IMR-90 (cell line): ENCODE measurements around the gene RPS6KA2. TPM values are rescaled to one million over a fixed set of nuclear protein-coding genes. Genes with fewer than 3 reads are reported as not detected.

Experiments used
- ATAC-seq: fragments of 200-7000 bp; cut with Tn5 transposase; 2 replicates; pipeline ENCODE4 v1.9.1; 2020; ENCODE audit warnings: low read depth, mild to moderate bottlenecking, moderate library complexity
- BruUV-seq: library from RNA; stranded (reverse); fragments of 400-500 nt; replicated peaks from 2 replicates; lab custom pipeline; 2021; lab: Mats Ljungman, UMichigan
- CTCF ChIA-PET: fragments of 300-600 bp; formaldehyde crosslinking; extraction: SDS; loops from one replicate; lab custom pipeline; 2021; ENCODE audit warnings: antibody characterized with exemption; lab: Yijun Ruan, JAX
- POLR2A ChIA-PET: fragments of 300-600 bp; sonication (Branson Sonifier 250); formaldehyde crosslinking; loops from one replicate; lab custom pipeline; 2022; ENCODE audit warnings: antibody characterized with exemption; ENCODE audit not compliant: unreplicated experiment; lab: Charles Lee
- DNase-seq: peaks from one replicate; pipeline ENCODE4 v3.0.0; 2013
- H2AFZ ChIP-seq: replicated peaks from 2 replicates; pipeline ENCODE3; 2013; ENCODE audit warnings: low read length, mild to moderate bottlenecking; ENCODE audit not compliant: poor library complexity
- H2AK5ac ChIP-seq: 2 replicates; pipeline ENCODE4 v1.6.1; 2013; ENCODE audit warnings: low read depth, low read length, inconsistent platforms
- H2AK9ac ChIP-seq: replicated peaks from 2 replicates; pipeline ENCODE3; 2013; ENCODE audit warnings: mild to moderate bottlenecking, low read depth, low read length, moderate library complexity; ENCODE audit not compliant: poor library complexity
- H2BK120ac ChIP-seq: 2 replicates; pipeline ENCODE4 v1.6.1; 2013; ENCODE audit warnings: low read depth, low read length, inconsistent platforms
- H2BK15ac ChIP-seq: 3 replicates; pipeline ENCODE4 v1.6.1; 2013; ENCODE audit warnings: low read depth, low read length, inconsistent platforms
- H2BK20ac ChIP-seq: 2 replicates; pipeline ENCODE4 v1.6.1; 2013; ENCODE audit warnings: low read depth, mild to moderate bottlenecking, inconsistent platforms, low read length, moderate library complexity
- H2BK5ac ChIP-seq: 2 replicates; pipeline ENCODE4 v1.6.1; 2013; ENCODE audit warnings: mild to moderate bottlenecking, low read depth, low read length, inconsistent platforms; ENCODE audit not compliant: poor library complexity, severe bottlenecking
- H3K14ac ChIP-seq: replicated peaks from 2 replicates; pipeline ENCODE4 v1.6.1; 2013; ENCODE audit warnings: low read depth, low read length, inconsistent platforms
- H3K18ac ChIP-seq: 2 replicates; pipeline ENCODE4 v1.6.1; 2013; ENCODE audit warnings: low read depth, low read length, control low read depth
- H3K23ac ChIP-seq: 2 replicates; pipeline ENCODE4 v1.6.1; 2013; ENCODE audit warnings: low read depth, low read length, inconsistent platforms
- H3K27ac ChIP-seq: 2 replicates; pipeline ENCODE4 v1.5.1; 2013; ENCODE audit warnings: mild to moderate bottlenecking, control low read depth, low read length; ENCODE audit not compliant: insufficient read depth
- H3K27me3 ChIP-seq: 2 replicates; pipeline ENCODE4 v1.6.1; 2013; ENCODE audit warnings: low read length; ENCODE audit not compliant: control insufficient read depth, insufficient read depth
- H3K36me3 ChIP-seq: 2 replicates; pipeline ENCODE4 v1.6.1; 2013; ENCODE audit warnings: low read length, mixed read lengths; ENCODE audit not compliant: control insufficient read depth, insufficient read depth
- H3K4ac ChIP-seq: 2 replicates; pipeline ENCODE4 v1.6.1; 2013; ENCODE audit warnings: low read depth, low read length, inconsistent platforms
- H3K4me1 ChIP-seq: 2 replicates; pipeline ENCODE4 v1.6.1; 2013; ENCODE audit warnings: low read length, mixed read lengths; ENCODE audit not compliant: control insufficient read depth, insufficient read depth
- H3K4me2 ChIP-seq: 2 replicates; pipeline ENCODE4 v1.6.1; 2013; ENCODE audit warnings: low read depth, mild to moderate bottlenecking, control low read depth, low read length, moderate library complexity
- H3K4me3 ChIP-seq: 2 replicates; pipeline ENCODE4 v1.5.1; 2013; ENCODE audit warnings: low read depth, mild to moderate bottlenecking, control low read depth, low read length, moderate library complexity; ENCODE audit not compliant: insufficient read depth
- H3K56ac ChIP-seq: 2 replicates; pipeline ENCODE4 v1.6.1; 2013; ENCODE audit warnings: low read length, inconsistent platforms; ENCODE audit not compliant: insufficient read depth; ENCODE audit errors: extremely low read depth
- H3K79me1 ChIP-seq, 2 experiments: 2 replicates each; pipeline ENCODE4 v1.6.1; 2013; ENCODE audit warnings: low read length in 2 of 2, inconsistent platforms in 1 of 2, low read depth in 1 of 2
- H3K9ac ChIP-seq: 2 replicates; pipeline ENCODE4 v1.6.1; 2013; ENCODE audit warnings: low read depth, low read length, control low read depth
- H3K9me1 ChIP-seq: 2 replicates; pipeline ENCODE4 v1.6.1; 2013; ENCODE audit warnings: low read length, inconsistent platforms; ENCODE audit not compliant: insufficient read depth
- H3K9me3 ChIP-seq: 2 replicates; pipeline ENCODE4 v1.6.1; 2013; ENCODE audit warnings: low read length; ENCODE audit not compliant: control insufficient read depth, insufficient read depth
- H4K20me1 ChIP-seq: 2 replicates; pipeline ENCODE4 v1.6.1; 2013; ENCODE audit warnings: low read length, inconsistent platforms; ENCODE audit not compliant: insufficient read depth
- H4K5ac ChIP-seq: 2 replicates; pipeline ENCODE4 v1.6.1; 2013; ENCODE audit warnings: mild to moderate bottlenecking, low read depth, low read length, control low read depth
- H4K8ac ChIP-seq, 2 experiments: 2 replicates each; pipeline ENCODE4 v1.6.1; 2013; ENCODE audit warnings: low read depth in 2 of 2, low read length in 2 of 2, control low read depth in 1 of 2, inconsistent platforms in 1 of 2
- H4K91ac ChIP-seq: 2 replicates; pipeline ENCODE4 v1.6.1; 2013; ENCODE audit warnings: low read depth, low read length, inconsistent platforms; ENCODE audit not compliant: insufficient read depth
- BHLHE40 ChIP-seq: fragments of 150-350 bp; IDR thresholded peaks from 2 replicates; pipeline ENCODE4 v1.6.1; 2016; ENCODE audit warnings: mild to moderate bottlenecking, low read depth, low read length
- CEBPB ChIP-seq: IDR thresholded peaks from 2 replicates; pipeline ENCODE4 v1.6.1; 2012; ENCODE audit warnings: low read depth, low read length, improper control_type of control experiment
- CHD1 ChIP-seq: IDR thresholded peaks from 2 replicates; pipeline ENCODE4 v1.6.1; 2012; ENCODE audit warnings: low read depth, low read length, improper control_type of control experiment
- CTCF ChIP-seq: conservative IDR thresholded peaks from 2 replicates; pipeline ENCODE4 v1.5.1; 2012; ENCODE audit warnings: mild to moderate bottlenecking, low read depth, low read length, improper control_type of control experiment
- ELK1 ChIP-seq: fragments of 150-350 bp; IDR thresholded peaks from 2 replicates; pipeline ENCODE4 v1.6.1; 2016; ENCODE audit warnings: low read depth, mild to moderate bottlenecking, low read length, moderate library complexity, borderline replicate concordance
- FOS ChIP-seq: fragments of 150-350 bp; IDR thresholded peaks from 2 replicates; pipeline ENCODE4 v1.6.1; 2016; ENCODE audit warnings: low read depth, low read length
- MAFK ChIP-seq: IDR thresholded peaks from 2 replicates; pipeline ENCODE4 v1.6.1; 2012; ENCODE audit warnings: low read depth, low read length, improper control_type of control experiment
- MAZ ChIP-seq: IDR thresholded peaks from 2 replicates; pipeline ENCODE4 v1.6.1; 2012; ENCODE audit warnings: low read depth, mild to moderate bottlenecking, low read length, improper control_type of control experiment, moderate library complexity, borderline replicate concordance
- MXI1 ChIP-seq: IDR thresholded peaks from 2 replicates; pipeline ENCODE4 v1.6.1; 2012; ENCODE audit warnings: low read depth, mild to moderate bottlenecking, low read length, moderate library complexity, borderline replicate concordance
- NFE2L2 ChIP-seq: fragments of 150-350 bp; IDR thresholded peaks from 2 replicates; pipeline ENCODE4 v1.6.1; 2016; ENCODE audit warnings: low read depth, mild to moderate bottlenecking, low read length
- POLR2A ChIP-seq: IDR thresholded peaks from 2 replicates; pipeline ENCODE4 v1.6.1; 2012; ENCODE audit warnings: mild to moderate bottlenecking, low read depth, low read length
- RAD21 ChIP-seq: IDR thresholded peaks from 2 replicates; pipeline ENCODE4 v1.6.1; 2012; ENCODE audit warnings: low read length, improper control_type of control experiment
- RCOR1 ChIP-seq: IDR thresholded peaks from 2 replicates; pipeline ENCODE4 v1.6.1; 2012; ENCODE audit warnings: mild to moderate bottlenecking, low read length, improper control_type of control experiment; ENCODE audit not compliant: insufficient replicate concordance
- RFX5 ChIP-seq: IDR thresholded peaks from 2 replicates; pipeline ENCODE4 v1.8.0; 2012; ENCODE audit warnings: low read depth, mild to moderate bottlenecking, low read length, moderate library complexity
- SMC3 ChIP-seq: fragments of 150-350 bp; IDR thresholded peaks from 2 replicates; pipeline ENCODE4 v1.6.1; 2016; ENCODE audit warnings: low read depth, mild to moderate bottlenecking, antibody characterized with exemption, low read length, moderate library complexity
- USF2 ChIP-seq: fragments of 150-350 bp; IDR thresholded peaks from 2 replicates; pipeline ENCODE4 v1.6.1; 2017; ENCODE audit warnings: mild to moderate bottlenecking, antibody characterized with exemption, low read length, low read depth
- whole genome bisulfite sequencing, 2 experiments: methylation state at CpG; one replicate each; pipeline versions ENCODE4 v1.1.5 to v1.1.7; 2013; ENCODE audit warnings: missing lambda C conversion rate in 2 of 2; ENCODE audit not compliant: insufficient read length in 1 of 2; ENCODE audit errors: extremely low coverage in 2 of 2; 5-methylcytosine and 5-hydroxymethylcytosine counted together
- dilution Hi-C: fragments of 300-500 bp; cut with HindIII; formaldehyde crosslinking; loops from one replicate; pipeline ENCODE4 v1.14.3; 2018; ENCODE audit warnings: low sequenced_read_pairs; ENCODE audit not compliant: unreplicated experiment
- in situ Hi-C: fragments of 300-500 bp; cut with MboI; formaldehyde crosslinking; loops from 3 replicates; pipeline ENCODE4 v1.14.3; 2019; ENCODE audit warnings: low sequenced_read_pairs, inconsistent platforms, mixed read lengths
- intact Hi-C: fragments of 100-400 bp; cut with micrococcal nuclease; formaldehyde crosslinking; loops from 2 replicates; pipeline ENCODE4 v1.10.0; 2022
- polyA plus RNA-seq, 3 experiments: library from polyadenylated mRNA; depleted of rRNA; stranded (reverse); fragments of >200 nt; gene quantifications; 2 replicates each; pipeline ENCODE4 v1.2.3, GENCODE V29; 2012; ENCODE audit warnings: low replicate concordance in 1 of 3
- total RNA-seq: library from RNA; depleted of rRNA; stranded (reverse); fragments of >200 nt; gene quantifications from 2 replicates; pipeline ENCODE4 v1.2.3, GENCODE V29; 2012

The RPS6KA2 gene
- total and polyA plus RNA-seq, 2 of the 4 experiments (the other 2 are of a cell fraction) = 26.9 to 31.3 TPM

- TF ChIP-seq POLR2A (no peak), ELK1 (no peak), RFX5 (no peak), MAZ (no peak), RCOR1 (no peak), FOS (no peak), SMC3 (no peak), USF2 (no peak), CEBPB (no peak), MXI1 (no peak), NFE2L2 (no peak), CHD1 (no peak), CTCF (no peak), BHLHE40 (no peak), MAFK (no peak), RAD21 (no peak)
- no peak overlapping the region for H3K27ac ChIP-seq
- ChIA-PET CTCF (no interaction called here), POLR2A (no interaction called here)
- no peak for DNase-seq
- H3K9me3 ChIP-seq = no peaks in the 10 kb centered on the region
- H3K4me2 ChIP-seq = no peak overlapping the region
- H4K8ac ChIP-seq = no peak overlapping the region
- no peak overlapping the region for H3K14ac ChIP-seq
- H2BK20ac ChIP-seq = no peak overlapping the region
- H3K4me1 ChIP-seq = no peaks in the 10 kb centered on the region
- H3K79me1 ChIP-seq = no peaks in the 10 kb centered on the region
- no peak overlapping the region for H4K5ac ChIP-seq
- no peak overlapping the region for H2BK120ac ChIP-seq
- no peak overlapping the region for H3K4me3 ChIP-seq
- WGBS, 2 experiments = 77% methylated on average over 6 of the region's 13 CpGs; no CpG with 5 or more reads in 1 of the 2 experiments
- H2AK9ac ChIP-seq = no peak overlapping the region
- no TSS peak for BruUV-seq
- H3K18ac ChIP-seq = no peak overlapping the region
- H3K36me3 ChIP-seq = peaks cover 70% of the 10 kb centered on the region
- H3K9me1 ChIP-seq = peaks cover 5% of the 10 kb centered on the region; the same call in 1 of the 2 replicates
- no peaks in the 10 kb centered on the region for H4K20me1 ChIP-seq
- no peak overlapping the region for H3K9ac ChIP-seq
- H2AFZ ChIP-seq = no peak overlapping the region
- intact Hi-C loops (no loop called here), dilution Hi-C loops (no loop called here), in situ Hi-C loops (no loop called here)
- H3K23ac ChIP-seq = no peak overlapping the region
- H3K4ac ChIP-seq = no peak overlapping the region
- H3K56ac ChIP-seq = no peak overlapping the region
- H3K27me3 ChIP-seq = no peaks in the 10 kb centered on the region
- H2BK15ac ChIP-seq = no peak overlapping the region
- no peak for ATAC-seq
- no peak overlapping the region for H2BK5ac ChIP-seq
- H2AK5ac ChIP-seq = no peak overlapping the region
- no peak overlapping the region for H4K91ac ChIP-seq
Measured at GRCh38 chr6:166446146-166446545, 180.9 kb downstream of the RPS6KA2 start.
